T-helper 1 cell (primary cell): Measurements from ENCODE around the gene ZNFX1.
A peak's percentile ranks its signal among the peaks of the same experiment; 100 is the strongest.
"Not testable (repeated sequence)": the region's sequence is repeated elsewhere in the genome, so short reads cannot be mapped to it uniquely, and the experiment has no call there.

Experiments used
- DNase-seq, 5 donors: peaks; one replicate each; pipeline ENCODE4 v3.0.0-alpha.2; 2012 to 2020
- total RNA-seq, 4 donors: gene quantifications; one replicate each; lab custom pipeline; 2026; lab: John Stamatoyannopoulos, UW

The ZNFX1 gene
- 175 to 326 (median 233) reads per million in 4 donors for total RNA-seq

- peak; percentile 96 to 99 (median 98) for DNase-seq
Measured at GRCh38 chr20:49278036-49278817, at the start of gene ZNFX1. Gene ZNFX1 (minus strand): TSS chr20:49278057. CDS start chr20:49275839, 2,218 bp downstream.

- DNase-seq = no peak
Measured at GRCh38 chr20:49326026-49326425, 48.2 kb upstream of the ZNFX1 start.

DNA sequence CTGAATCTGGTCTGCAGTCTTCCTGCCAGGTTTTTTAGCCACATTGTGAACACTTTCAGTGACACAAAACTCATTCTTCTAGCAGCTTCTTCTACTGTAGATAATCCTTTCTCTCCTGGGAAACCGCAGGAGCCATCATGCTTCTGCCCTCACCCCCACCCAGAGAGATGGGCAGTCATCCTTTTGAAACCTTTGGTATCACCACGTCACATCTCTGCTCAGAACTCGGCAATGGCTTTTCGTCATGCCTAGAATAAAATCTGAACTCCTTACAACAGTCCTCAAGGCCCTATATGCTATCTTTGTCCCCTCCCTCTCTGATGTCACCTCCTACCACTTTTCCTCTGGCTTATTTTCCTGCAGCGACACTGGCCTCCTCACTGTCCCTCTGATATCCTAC is 46.4 kb upstream of the ZNFX1 start:
- DNase-seq = no peak

- DNase-seq = peak in 1 of 5 donors; percentile 82
Measured at GRCh38 chr20:49323622-49324238, 45.9 kb upstream of the ZNFX1 start.

DNA sequence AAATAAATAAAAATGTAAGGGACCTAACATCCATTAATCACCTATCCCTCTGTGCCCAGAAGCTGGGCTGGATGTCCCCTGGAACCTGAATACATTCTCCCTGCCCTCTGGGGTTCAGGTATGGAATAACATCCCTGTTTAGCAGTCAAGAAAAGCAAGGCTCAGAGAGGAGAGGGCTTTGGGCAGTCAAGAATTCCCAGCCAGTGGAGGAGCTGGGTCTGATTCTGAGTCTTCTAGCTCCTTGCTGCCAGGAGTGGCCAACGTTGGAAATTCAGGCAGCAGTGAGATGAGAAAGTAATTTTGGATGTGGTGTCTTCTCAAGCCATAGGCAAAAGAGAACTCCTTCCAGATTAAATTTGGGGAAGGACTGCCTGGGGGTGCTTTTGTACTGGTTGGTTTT is 42.6 kb upstream of the ZNFX1 start:
- DNase-seq = no peak

DNA sequence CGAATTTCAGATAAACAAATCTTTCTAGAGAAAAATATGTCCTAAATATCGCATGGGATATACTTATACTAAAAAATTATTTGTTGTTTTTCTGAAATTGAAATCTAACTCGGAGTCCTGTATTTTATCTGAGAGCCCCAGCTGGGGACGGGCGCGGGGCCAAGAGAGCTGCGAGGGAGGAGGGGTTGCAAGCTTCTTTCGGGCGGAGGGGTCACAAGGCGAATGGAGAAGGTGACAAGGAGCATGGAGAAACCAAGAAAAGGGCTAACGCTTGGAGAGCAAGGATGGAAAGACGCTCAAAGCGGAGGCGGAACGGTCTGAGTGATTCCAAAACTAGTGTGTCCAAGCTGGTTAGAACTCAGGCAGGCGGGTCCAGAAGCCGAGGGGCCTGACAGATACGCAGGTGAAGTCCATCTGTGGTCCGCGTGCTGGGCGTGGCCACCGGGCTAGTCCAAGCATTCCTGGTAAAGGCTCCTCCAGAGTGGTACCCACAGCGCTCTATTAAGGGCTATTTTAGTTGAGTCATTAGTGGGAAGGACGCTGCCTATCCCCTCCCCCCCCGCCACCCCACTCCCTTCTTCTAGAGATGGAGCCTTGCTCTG is 41.5 kb upstream of the ZNFX1 start:
- DNase-seq = no peak

DNA sequence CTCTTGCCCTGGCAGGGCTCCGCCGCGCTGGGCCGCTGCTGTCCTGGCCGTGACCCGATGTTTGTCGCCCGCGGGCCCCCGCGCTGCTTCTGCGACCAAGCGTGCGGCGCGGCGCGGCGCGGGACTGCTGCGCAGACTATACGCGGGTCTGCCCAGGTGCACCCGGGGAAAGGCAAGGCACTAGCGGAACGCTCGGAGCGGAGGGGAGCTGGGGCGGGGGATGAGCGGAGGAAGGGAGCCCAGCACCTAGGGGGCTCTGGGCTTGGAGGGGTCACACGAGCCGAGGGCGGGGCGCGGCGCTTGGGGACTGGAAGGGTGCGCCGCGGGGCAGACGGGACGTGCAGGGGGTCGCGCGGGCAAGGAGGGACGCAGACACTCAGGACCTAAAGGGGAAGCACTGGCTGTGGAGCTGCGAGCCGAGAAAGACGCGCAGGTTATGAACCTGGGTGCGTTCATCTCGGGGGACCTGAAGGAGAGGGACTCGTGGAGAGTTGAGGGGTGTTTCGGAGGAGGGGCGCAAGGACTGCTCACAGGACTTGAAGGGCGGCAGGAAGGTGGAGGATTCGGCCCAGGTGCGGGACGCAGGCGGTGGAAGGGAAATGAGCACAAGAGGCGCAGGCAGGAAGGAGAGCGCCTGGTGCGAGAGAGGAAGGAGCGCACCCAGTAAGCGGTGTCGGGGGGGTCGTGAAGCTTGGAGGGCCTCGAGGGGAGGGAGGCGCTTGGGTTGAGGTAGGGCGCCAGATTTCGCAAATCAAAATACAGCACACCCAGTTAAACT is 40.8 kb upstream of the ZNFX1 start:
- DNase-seq = peak in 1 of 5 donors; percentile 18

- no peak for DNase-seq
Measured at GRCh38 chr20:49318091-49318429, 40.2 kb upstream of the ZNFX1 start.

- DNase-seq = no peak
Measured at GRCh38 chr20:49316704-49317103, 38.8 kb upstream of the ZNFX1 start.

DNA sequence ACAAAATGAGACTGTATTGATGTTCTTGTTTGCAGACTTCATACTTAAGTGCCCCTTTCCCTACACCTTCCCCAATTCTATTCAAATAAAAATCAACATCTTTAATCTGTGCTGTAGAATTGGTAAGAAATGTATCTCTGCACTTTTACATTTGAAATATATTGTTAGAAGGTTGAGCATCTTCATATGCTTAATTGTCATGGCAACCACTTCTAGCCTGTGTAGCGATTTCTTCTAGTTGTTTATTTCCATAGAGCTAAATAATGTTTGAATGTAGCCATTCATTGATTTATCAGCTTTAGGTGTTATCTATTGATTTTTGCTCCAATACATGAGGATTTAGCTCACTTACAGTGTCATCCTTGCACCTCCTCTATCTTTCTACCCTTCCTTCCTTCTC is 37.7 kb upstream of the ZNFX1 start:
- DNase-seq = no peak

DNA sequence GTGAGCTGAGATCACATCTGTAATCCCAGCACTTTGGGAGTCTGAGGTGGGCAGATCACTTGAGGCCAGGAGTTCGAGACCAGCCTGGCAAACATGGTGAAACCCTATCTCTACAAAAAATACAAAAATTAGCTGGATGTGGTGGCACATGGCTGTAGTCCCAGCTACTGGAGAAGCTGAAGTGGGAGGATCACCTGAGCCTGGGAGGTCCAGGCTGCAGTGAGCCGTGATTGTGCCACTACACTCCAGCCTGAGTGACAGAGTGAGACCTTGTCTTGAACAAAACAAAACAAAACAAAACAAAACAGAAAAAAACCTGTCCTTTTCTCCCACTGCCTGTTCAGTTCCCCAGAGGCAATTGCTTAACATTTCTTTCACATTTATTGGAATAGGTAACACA is 36.2 kb upstream of the ZNFX1 start:
- not testable (repeated sequence) for DNase-seq

- no peak for DNase-seq
Measured at GRCh38 chr20:49313283-49313682, 35.4 kb upstream of the ZNFX1 start.

DNA sequence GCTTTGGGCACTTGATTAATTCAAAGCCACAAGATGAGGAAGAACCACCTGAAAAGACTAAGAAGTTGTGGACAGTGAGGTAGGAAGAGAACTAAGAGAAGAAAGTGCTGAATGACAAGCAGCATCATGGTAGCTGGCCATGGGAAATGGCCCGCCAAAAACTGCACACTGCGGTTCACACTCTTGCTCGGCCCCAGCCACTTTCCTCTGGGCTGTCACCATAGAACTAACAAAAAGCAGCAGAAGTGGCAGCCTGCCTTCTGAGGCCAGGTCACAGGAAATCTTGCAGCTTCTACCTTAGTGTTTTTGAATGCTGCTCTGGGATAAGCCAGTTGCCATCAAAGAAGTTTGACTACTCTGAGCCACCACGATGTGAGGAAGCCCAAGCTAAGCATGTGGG is 34.8 kb upstream of the ZNFX1 start:
- no peak for DNase-seq

- no peak for DNase-seq
Measured at GRCh38 chr20:49310705-49311104, 32.8 kb upstream of the ZNFX1 start.

GRCh38 chr20:49308875-49309274 is 31.0 kb upstream of the ZNFX1 start:
- no peak for DNase-seq

DNA sequence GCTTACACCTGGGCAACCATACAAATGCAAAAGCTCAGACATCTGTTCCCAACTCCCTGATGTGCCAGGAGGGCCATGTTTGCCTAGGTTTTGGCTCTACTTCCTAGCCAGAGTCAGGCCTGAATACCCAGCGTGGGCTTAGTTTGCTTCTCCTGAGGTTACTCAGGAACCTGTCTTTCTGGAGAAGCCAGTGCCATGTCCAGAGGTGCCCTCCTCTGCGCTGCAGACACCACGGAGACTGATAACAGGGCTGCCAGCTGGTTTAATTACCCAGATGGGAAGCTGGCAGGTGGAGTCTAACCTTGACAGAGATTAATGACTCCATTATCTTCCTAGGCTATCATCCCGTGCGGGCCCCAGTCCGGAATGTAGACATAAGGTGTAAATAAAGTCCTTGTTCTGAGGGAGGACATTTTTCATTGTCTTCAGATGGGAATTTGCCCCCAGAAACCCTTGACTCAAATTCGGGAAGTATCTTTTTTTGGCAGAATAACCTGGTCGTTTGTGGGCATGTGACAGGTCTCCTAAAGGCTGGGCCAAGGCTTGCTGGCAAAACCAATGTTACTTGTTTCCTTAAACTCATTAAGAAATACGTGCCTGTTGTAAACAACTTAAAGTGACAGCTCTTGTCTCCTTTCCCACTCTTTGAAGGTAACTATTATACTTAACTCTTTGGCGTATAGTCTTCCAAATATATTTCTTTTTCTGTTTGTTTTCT is 29.2 kb upstream of the ZNFX1 start:
- no peak for DNase-seq

- DNase-seq = no peak
Measured at GRCh38 chr20:49303065-49303552, 25.3 kb upstream of the ZNFX1 start.

- DNase-seq = no peak
Measured at GRCh38 chr20:49297605-49298530, 20.0 kb upstream of the ZNFX1 start.

GRCh38 chr20:49294002-49294654 is 16.3 kb upstream of the ZNFX1 start:
- DNase-seq = not testable (repeated sequence)

- no peak for DNase-seq
Measured at GRCh38 chr20:49293122-49293521, 15.3 kb upstream of the ZNFX1 start.

DNA sequence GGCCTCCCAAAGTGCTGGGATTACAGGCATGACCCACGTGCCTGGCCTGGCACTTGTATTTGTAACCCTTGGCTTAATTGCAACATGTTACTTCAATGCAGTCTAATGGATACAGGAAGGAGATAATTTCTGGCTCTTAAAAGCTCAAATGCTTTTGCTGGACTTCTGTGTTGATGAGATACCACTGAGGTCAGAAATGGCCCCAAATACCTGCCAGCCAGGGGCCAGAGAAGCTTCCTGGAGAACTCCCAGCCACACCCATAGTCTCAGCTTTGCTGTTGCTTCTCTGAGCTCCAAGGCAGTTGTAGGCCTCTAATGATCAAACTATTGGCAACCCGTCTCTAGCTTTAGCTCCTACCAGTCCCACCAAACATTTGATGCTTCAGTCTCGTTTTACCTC is 14.2 kb upstream of the ZNFX1 start:
- no peak for DNase-seq
